WERI-Rb-1 (cell line): ENCODE data around the gene LHX4.

Source experiments
- DNase-seq: peaks from one replicate; pipeline ENCODE4 v3.0.0-alpha.2; 2020
- H3K27ac ChIP-seq: fragments of 250-450 bp; sonication (Bioruptor Pico); 2 replicates; pipeline ENCODE4 v1.5.1; 2020; ENCODE audit warnings: mild to moderate bottlenecking, moderate library complexity
- H3K27me3 ChIP-seq: fragments of 250-450 bp; sonication (Bioruptor Pico); 2 replicates; pipeline ENCODE4 v1.5.1; 2021; ENCODE audit warnings: mild to moderate bottlenecking, low read depth, moderate library complexity; ENCODE audit not compliant: insufficient read depth, severe bottlenecking
- H3K36me3 ChIP-seq: fragments of 250-450 bp; sonication (Bioruptor Pico); 2 replicates; pipeline ENCODE4 v1.5.1; 2020; ENCODE audit warnings: mild to moderate bottlenecking, moderate library complexity
- H3K4me3 ChIP-seq: 2 replicates; pipeline ENCODE4 v1.5.1; 2011; ENCODE audit warnings: low read depth, mild to moderate bottlenecking, control low read depth, low read length
- H3K9me3 ChIP-seq: fragments of 250-450 bp; sonication (Bioruptor Pico); 2 replicates; pipeline ENCODE4 v1.5.1; 2021; ENCODE audit warnings: mild to moderate bottlenecking, moderate library complexity; ENCODE audit not compliant: severe bottlenecking
- CTCF ChIP-seq: IDR thresholded peaks from 2 replicates; pipeline ENCODE4 v1.5.1; 2011; ENCODE audit warnings: low read depth, mild to moderate bottlenecking, control low read depth, inconsistent platforms, low read length

The LHX4 gene

GRCh38 chr1:180243517-180244221 lies 13.6 kb downstream of the LHX4 start:
- TF ChIP-seq CTCF, result peak; percentile 63
- H3K27me3 ChIP-seq, result no peaks in the 10 kb centered on the region
- DNase-seq, result peak; percentile 55

GRCh38 chr1:180244840-180245239 lies 14.8 kb downstream of the LHX4 start:
- no peak for TF ChIP-seq CTCF
- DNase-seq, result no peak

More at GRCh38 chr1:180243517-180244221, 13.6 kb downstream of the LHX4 start:
- Histone ChIP-seq H3K4me3 (no peak overlapping the region), H3K36me3 (no peaks in the 10 kb centered on the region), H3K9me3 (no peaks in the 10 kb centered on the region), H3K27ac (no peak overlapping the region)

GRCh38 chr1:180246579-180246978 lies 16.5 kb downstream of the LHX4 start:
- no peak for TF ChIP-seq CTCF
- Histone ChIP-seq H3K9me3 (no peaks in the 10 kb centered on the region), H3K4me3 (no peak overlapping the region), H3K27ac (no peak overlapping the region), H3K27me3 (no peaks in the 10 kb centered on the region), H3K36me3 (no peaks in the 10 kb centered on the region)
- DNase-seq, result no peak

More at GRCh38 chr1:180244840-180245239, 14.8 kb downstream of the LHX4 start:
- Histone ChIP-seq H3K36me3 (no peaks in the 10 kb centered on the region), H3K9me3 (no peaks in the 10 kb centered on the region), H3K27me3 (no peaks in the 10 kb centered on the region), H3K4me3 (no peak overlapping the region), H3K27ac (no peak overlapping the region)

- no peak for DNase-seq
- Histone ChIP-seq H3K9me3 (no peaks in the 10 kb centered on the region), H3K36me3 (no peaks in the 10 kb centered on the region), H3K4me3 (no peak overlapping the region), H3K27me3 (no peaks in the 10 kb centered on the region), H3K27ac (no peak overlapping the region)
- no peak for TF ChIP-seq CTCF
Measured at GRCh38 chr1:180247061-180247460, 17.0 kb downstream of the LHX4 start.

- Histone ChIP-seq H3K27ac (peak overlapping the region; percentile 5; the same call in 1 of the 2 replicates), H3K4me3 (no peak overlapping the region), H3K9me3 (no peaks in the 10 kb centered on the region), H3K36me3 (no peaks in the 10 kb centered on the region), H3K27me3 (no peaks in the 10 kb centered on the region)
- TF ChIP-seq CTCF, result no peak
- DNase-seq, result no peak
Measured at GRCh38 chr1:180247580-180247979, 17.5 kb downstream of the LHX4 start.

GRCh38 chr1:180248176-180248575 lies 18.1 kb downstream of the LHX4 start:
- no peaks in the 10 kb centered on the region for H3K27me3 ChIP-seq
- no peak overlapping the region; the same call in 1 of the 2 replicates for H3K27ac ChIP-seq
- no peak overlapping the region for H3K4me3 ChIP-seq
- no peaks in the 10 kb centered on the region for H3K9me3 ChIP-seq
- TF ChIP-seq CTCF, result no peak
- H3K36me3 ChIP-seq, result no peaks in the 10 kb centered on the region
- DNase-seq, result no peak
